A549 (cell line): ENCODE data around the gene UNKL. TPM values are rescaled to one million over a fixed set of nuclear protein-coding genes. Genes with fewer than 3 reads are reported as not detected.

ENCODE experiments used
- ATAC-seq, 2 experiments: fragments of 200-7000 bp in 1 of 2; fragments of >200 bp in 1 of 2; cut with Nextera tagmentation in 1 of 2; cut with Tn5 transposase in 1 of 2; 3 replicates each; pipeline versions ENCODE4 v1.8.0 to v1.9.1; 2018 to 2020; ENCODE audit warnings: mild to moderate bottlenecking in 1 of 2, moderate library complexity in 1 of 2
- CTCF ChIA-PET: fragments of 300-600 bp; sonication (Branson Sonifier 250); formaldehyde crosslinking; extraction: SDS; loops from one replicate; lab custom pipeline; 2021; ENCODE audit warnings: antibody characterized with exemption, inconsistent platforms; lab: Yijun Ruan, JAX
- POLR2A ChIA-PET: fragments of 350-600 bp; formaldehyde crosslinking; extraction: SDS; loops from one replicate; lab custom pipeline; 2021; ENCODE audit warnings: antibody characterized with exemption, inconsistent platforms; lab: Yijun Ruan, JAX
- DNase-seq, 2 experiments: peaks; one replicate each; pipeline versions ENCODE4 v3.0.0 to v3.0.0-alpha.2; 2011 to 2016; ENCODE audit warnings: low read depth in 1 of 2, low spot score in 1 of 2
- FAIRE-seq: peaks from 2 replicates; lab custom pipeline; 2011; peaks lifted over from hg19 to GRCh38; lab: Jason Lieb, UNC
- H3K27ac ChIP-seq, 2 experiments: fragments of >200 bp; sonication (Bioruptor Twin); formaldehyde crosslinking; 3 replicates each; pipeline ENCODE4 v1.5.1; 2016 to 2017
- H3K4me1 ChIP-seq: fragments of >200 bp; sonication (Bioruptor Twin); formaldehyde crosslinking; 3 replicates; pipeline ENCODE4 v1.6.1; 2016
- H3K4me2 ChIP-seq: fragments of >200 bp; sonication (Bioruptor Twin); formaldehyde crosslinking; 3 replicates; pipeline ENCODE4 v1.6.1; 2016
- H3K4me3 ChIP-seq: fragments of >200 bp; sonication (Bioruptor Twin); formaldehyde crosslinking; 3 replicates; pipeline ENCODE4 v1.5.1; 2016
- H3K9me3 ChIP-seq: fragments of >200 bp; sonication (Bioruptor Twin); formaldehyde crosslinking; 3 replicates; pipeline ENCODE4 v1.6.1; 2016
- CBX2 ChIP-seq: fragments of 200-600 bp; sonication (generic); IDR thresholded peaks from 2 replicates; pipeline ENCODE4 v1.6.1; 2016; ENCODE audit warnings: low read depth, mild to moderate bottlenecking, borderline replicate concordance
- CHD2 ChIP-seq: fragments of 150-350 bp; IDR thresholded peaks from 2 replicates; pipeline ENCODE4 v1.6.1; 2014; ENCODE audit warnings: low read length; ENCODE audit not compliant: partially characterized antibody
- CHD4 ChIP-seq: fragments of 200-600 bp; sonication (generic); IDR thresholded peaks from 2 replicates; pipeline ENCODE4 v1.6.1; 2016; ENCODE audit warnings: antibody characterized with exemption, mild to moderate bottlenecking, borderline replicate concordance
- EHF ChIP-seq: fragments of 250-450 bp; sonication (Bioruptor Pico); IDR thresholded peaks from 2 replicates; pipeline ENCODE4 v1.5.0; 2020; ENCODE audit warnings: mild to moderate bottlenecking
- FOXS1 ChIP-seq: fragments of 250-450 bp; sonication (Bioruptor Pico); IDR thresholded peaks from 2 replicates; pipeline ENCODE4 v1.5.0; 2020; ENCODE audit warnings: mild to moderate bottlenecking, moderate library complexity
- HEYL ChIP-seq: fragments of 250-450 bp; sonication (Bioruptor Pico); IDR thresholded peaks from 2 replicates; pipeline ENCODE4 v1.8.0; 2021; ENCODE audit warnings: mild to moderate bottlenecking, moderate library complexity
- HOXA7 ChIP-seq: fragments of 250-450 bp; sonication (Bioruptor Pico); IDR thresholded peaks from 2 replicates; pipeline ENCODE4 v1.5.0; 2020; ENCODE audit warnings: mild to moderate bottlenecking, moderate library complexity
- HOXB13 ChIP-seq: fragments of 250-450 bp; sonication (Bioruptor Pico); IDR thresholded peaks from 2 replicates; pipeline ENCODE4 v1.5.0; 2020; ENCODE audit warnings: low read depth, mild to moderate bottlenecking, moderate library complexity
- JUN ChIP-seq, 2 experiments: fragments of >200 bp; sonication (Bioruptor Twin); formaldehyde crosslinking; IDR thresholded peaks; 2 replicates in 1 of 2; 3 replicates in 1 of 2; pipeline ENCODE4 v1.6.1; 2016 to 2017
- JUNB ChIP-seq: fragments of >200 bp; sonication (Bioruptor Twin); formaldehyde crosslinking; IDR thresholded peaks from 2 replicates; pipeline ENCODE4 v1.6.1; 2016
- MAFK ChIP-seq: fragments of 450-650 bp; IDR thresholded peaks from 2 replicates; pipeline ENCODE4 v1.6.1; 2014; ENCODE audit not compliant: partially characterized antibody
- MAZ ChIP-seq: fragments of 150-350 bp; IDR thresholded peaks from 2 replicates; pipeline ENCODE4 v1.6.1; 2014; ENCODE audit warnings: antibody characterized with exemption, low read depth, low read length, borderline replicate concordance
- MYC ChIP-seq: IDR thresholded peaks from 2 replicates; pipeline ENCODE4 v1.6.1; 2012; ENCODE audit warnings: mild to moderate bottlenecking, inconsistent platforms, low read length, improper control_type of control experiment, borderline replicate concordance
- NPAS2 ChIP-seq: fragments of 250-450 bp; sonication (Bioruptor Pico); IDR thresholded peaks from 2 replicates; pipeline ENCODE4 v1.8.0; 2022; ENCODE audit warnings: mild to moderate bottlenecking, moderate library complexity, borderline replicate concordance
- RAD21 ChIP-seq, 2 experiments: fragments of >200 bp in 1 of 2; sonication (Bioruptor Twin) in 1 of 2; formaldehyde crosslinking in 1 of 2; IDR thresholded peaks in 1 of 2; conservative IDR thresholded peaks in 1 of 2; 2 replicates in 1 of 2; 3 replicates in 1 of 2; pipeline ENCODE4 v1.6.1; 2012 to 2018; ENCODE audit warnings: inconsistent platforms in 1 of 2
- RNF2 ChIP-seq: fragments of 200-600 bp; sonication (generic); IDR thresholded peaks from 2 replicates; pipeline ENCODE4 v1.6.1; 2016; ENCODE audit warnings: low read depth, mild to moderate bottlenecking, antibody characterized with exemption, moderate library complexity, borderline replicate concordance
- ZNF302 ChIP-seq: fragments of 250-450 bp; sonication (Bioruptor Pico); IDR thresholded peaks from 2 replicates; pipeline ENCODE4 v1.9.0; 2021; ENCODE audit warnings: inconsistent platforms, mild to moderate bottlenecking, moderate library complexity
- WGBS: methylation state at CpG from one replicate; pipeline ENCODE4 v1.1.6; 2017; ENCODE audit errors: missing lambda C conversion rate; 5-methylcytosine and 5-hydroxymethylcytosine counted together
- polyA plus RNA-seq, 4 experiments: library from polyadenylated mRNA; depleted of rRNA in 3 of 4; stranded (reverse); fragments of >200 nt; fragmentation: RNase III in 1 of 4; extraction: RNeasy Plus Mini Kit Qiagen cat#74134 plus additional on column Dnase treatment in 1 of 4; gene quantifications; 2 replicates in 3 of 4; 3 replicates in 1 of 4; pipeline ENCODE4 v1.2.3, GENCODE V29; 2011 to 2017
- TF ChIP-seq, protein P1 (sequence below): fragments of 200-600 bp; sonication (generic); IDR thresholded peaks from 2 replicates; pipeline ENCODE4 v1.6.1; 2016; ENCODE audit warnings: antibody characterized with exemption, mild to moderate bottlenecking, moderate library complexity
- TF ChIP-seq, protein P2 (sequence below): fragments of 450-650 bp; IDR thresholded peaks from 2 replicates; pipeline ENCODE4 v1.6.1; 2014; ENCODE audit warnings: antibody characterized with exemption
- TF ChIP-seq, protein P3 (sequence below): fragments of >200 bp; sonication (Bioruptor Twin); formaldehyde crosslinking; IDR thresholded peaks from 3 replicates; pipeline ENCODE4 v1.5.1; 2016
- TF ChIP-seq, protein P4 (sequence below): IDR thresholded peaks from 2 replicates; pipeline ENCODE4 v1.6.1; 2012; ENCODE audit warnings: low read depth, borderline replicate concordance
- TF ChIP-seq, protein P5 (sequence below): fragments of 250-450 bp; sonication (Bioruptor Pico); IDR thresholded peaks from 2 replicates; pipeline ENCODE4 v1.5.0; 2021; ENCODE audit warnings: mild to moderate bottlenecking, moderate library complexity, borderline replicate concordance

UNKL gene
- polyA plus RNA-seq, 2 of the 4 experiments (the other 2 are of a cell fraction), result 20.7 to 37.6 TPM

DNA sequence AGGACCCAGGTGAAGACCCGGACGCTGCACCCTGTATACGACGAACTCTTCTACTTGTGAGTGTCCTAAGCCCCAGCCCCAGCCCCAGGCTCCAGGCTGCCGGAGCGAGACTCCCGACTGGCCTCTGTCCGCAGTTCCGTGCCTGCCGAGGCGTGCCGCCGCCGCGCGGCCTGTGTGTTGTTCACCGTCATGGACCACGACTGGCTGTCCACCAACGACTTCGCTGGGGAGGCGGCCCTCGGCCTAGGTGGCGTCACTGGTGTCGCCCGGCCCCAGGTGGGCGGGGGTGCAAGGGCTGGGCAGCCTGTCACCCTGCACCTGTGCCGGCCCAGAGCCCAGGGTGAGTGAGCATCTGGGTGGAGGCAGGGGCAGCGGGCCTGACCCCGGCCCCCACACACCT is 66.5 kb downstream of the UNKL start:
- 91% methylated on average over 18 of the region's 29 CpGs for WGBS
- Histone ChIP-seq H3K27ac (no peak overlapping the region), H3K4me3 (no peak overlapping the region), H3K9me3 (no peaks in the 10 kb centered on the region)
- no peak for DNase-seq
- CTCF ChIA-PET, result interaction anchor here (0.9 to 9.4 kb wide), 9 partner anchors 10 to 57 kb away, joined by 3 to 78 read pairs (median 4); no protein-coding TSS in a partner anchor
- ATAC-seq, result no peak
- no peak for TF ChIP-seq NPAS2 (CRISPR knock-in tag)
- no peak for TF ChIP-seq MYC
- TF ChIP-seq, protein P1, sequence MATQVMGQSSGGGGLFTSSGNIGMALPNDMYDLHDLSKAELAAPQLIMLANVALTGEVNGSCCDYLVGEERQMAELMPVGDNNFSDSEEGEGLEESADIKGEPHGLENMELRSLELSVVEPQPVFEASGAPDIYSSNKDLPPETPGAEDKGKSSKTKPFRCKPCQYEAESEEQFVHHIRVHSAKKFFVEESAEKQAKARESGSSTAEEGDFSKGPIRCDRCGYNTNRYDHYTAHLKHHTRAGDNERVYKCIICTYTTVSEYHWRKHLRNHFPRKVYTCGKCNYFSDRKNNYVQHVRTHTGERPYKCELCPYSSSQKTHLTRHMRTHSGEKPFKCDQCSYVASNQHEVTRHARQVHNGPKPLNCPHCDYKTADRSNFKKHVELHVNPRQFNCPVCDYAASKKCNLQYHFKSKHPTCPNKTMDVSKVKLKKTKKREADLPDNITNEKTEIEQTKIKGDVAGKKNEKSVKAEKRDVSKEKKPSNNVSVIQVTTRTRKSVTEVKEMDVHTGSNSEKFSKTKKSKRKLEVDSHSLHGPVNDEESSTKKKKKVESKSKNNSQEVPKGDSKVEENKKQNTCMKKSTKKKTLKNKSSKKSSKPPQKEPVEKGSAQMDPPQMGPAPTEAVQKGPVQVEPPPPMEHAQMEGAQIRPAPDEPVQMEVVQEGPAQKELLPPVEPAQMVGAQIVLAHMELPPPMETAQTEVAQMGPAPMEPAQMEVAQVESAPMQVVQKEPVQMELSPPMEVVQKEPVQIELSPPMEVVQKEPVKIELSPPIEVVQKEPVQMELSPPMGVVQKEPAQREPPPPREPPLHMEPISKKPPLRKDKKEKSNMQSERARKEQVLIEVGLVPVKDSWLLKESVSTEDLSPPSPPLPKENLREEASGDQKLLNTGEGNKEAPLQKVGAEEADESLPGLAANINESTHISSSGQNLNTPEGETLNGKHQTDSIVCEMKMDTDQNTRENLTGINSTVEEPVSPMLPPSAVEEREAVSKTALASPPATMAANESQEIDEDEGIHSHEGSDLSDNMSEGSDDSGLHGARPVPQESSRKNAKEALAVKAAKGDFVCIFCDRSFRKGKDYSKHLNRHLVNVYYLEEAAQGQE, result no peak
- TF ChIP-seq, protein P2, sequence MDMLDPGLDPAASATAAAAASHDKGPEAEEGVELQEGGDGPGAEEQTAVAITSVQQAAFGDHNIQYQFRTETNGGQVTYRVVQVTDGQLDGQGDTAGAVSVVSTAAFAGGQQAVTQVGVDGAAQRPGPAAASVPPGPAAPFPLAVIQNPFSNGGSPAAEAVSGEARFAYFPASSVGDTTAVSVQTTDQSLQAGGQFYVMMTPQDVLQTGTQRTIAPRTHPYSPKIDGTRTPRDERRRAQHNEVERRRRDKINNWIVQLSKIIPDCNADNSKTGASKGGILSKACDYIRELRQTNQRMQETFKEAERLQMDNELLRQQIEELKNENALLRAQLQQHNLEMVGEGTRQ, result no peak
- TF ChIP-seq RAD21 (conservative IDR thresholded peaks at IDR 0.05 in 1 of 2, IDR thresholded peaks at IDR 0.05 in 1 of 2), result no peak
- TF ChIP-seq JUN (IDR thresholded peaks at IDR 0.05), result no peak
- TF ChIP-seq ZNF302 (CRISPR knock-in tag), result no peak
- TF ChIP-seq MAZ, result no peak
- TF ChIP-seq FOXS1 (CRISPR knock-in tag), result no peak
- no peak for TF ChIP-seq JUNB
- TF ChIP-seq, protein P3, sequence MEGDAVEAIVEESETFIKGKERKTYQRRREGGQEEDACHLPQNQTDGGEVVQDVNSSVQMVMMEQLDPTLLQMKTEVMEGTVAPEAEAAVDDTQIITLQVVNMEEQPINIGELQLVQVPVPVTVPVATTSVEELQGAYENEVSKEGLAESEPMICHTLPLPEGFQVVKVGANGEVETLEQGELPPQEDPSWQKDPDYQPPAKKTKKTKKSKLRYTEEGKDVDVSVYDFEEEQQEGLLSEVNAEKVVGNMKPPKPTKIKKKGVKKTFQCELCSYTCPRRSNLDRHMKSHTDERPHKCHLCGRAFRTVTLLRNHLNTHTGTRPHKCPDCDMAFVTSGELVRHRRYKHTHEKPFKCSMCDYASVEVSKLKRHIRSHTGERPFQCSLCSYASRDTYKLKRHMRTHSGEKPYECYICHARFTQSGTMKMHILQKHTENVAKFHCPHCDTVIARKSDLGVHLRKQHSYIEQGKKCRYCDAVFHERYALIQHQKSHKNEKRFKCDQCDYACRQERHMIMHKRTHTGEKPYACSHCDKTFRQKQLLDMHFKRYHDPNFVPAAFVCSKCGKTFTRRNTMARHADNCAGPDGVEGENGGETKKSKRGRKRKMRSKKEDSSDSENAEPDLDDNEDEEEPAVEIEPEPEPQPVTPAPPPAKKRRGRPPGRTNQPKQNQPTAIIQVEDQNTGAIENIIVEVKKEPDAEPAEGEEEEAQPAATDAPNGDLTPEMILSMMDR, result no peak
- no peak for TF ChIP-seq HOXA7 (CRISPR knock-in tag)
- TF ChIP-seq MAFK, result no peak
- TF ChIP-seq, all 56 proteins: peak for 0
- FAIRE-seq, result no peak
- POLR2A ChIA-PET, result no interaction called here
- Histone ChIP-seq H3K4me2 (no peak overlapping the region), H3K4me1 (peaks cover 12% of the 10 kb centered on the region)

GRCh38 chr16:1347286-1347855 is 67.1 kb downstream of the UNKL start:
- WGBS, result 84% methylated on average over 31 of the region's 31 CpGs
- no peak overlapping the region for H3K4me3 ChIP-seq
- no peaks in the 10 kb centered on the region for H3K9me3 ChIP-seq
- no peak overlapping the region for H3K4me2 ChIP-seq
- ATAC-seq (no peak), FAIRE-seq (no peak), DNase-seq (no peak)
- H3K4me1 ChIP-seq, result peaks cover 15% of the 10 kb centered on the region
- POLR2A ChIA-PET, result no interaction called here
- TF ChIP-seq, protein P4, sequence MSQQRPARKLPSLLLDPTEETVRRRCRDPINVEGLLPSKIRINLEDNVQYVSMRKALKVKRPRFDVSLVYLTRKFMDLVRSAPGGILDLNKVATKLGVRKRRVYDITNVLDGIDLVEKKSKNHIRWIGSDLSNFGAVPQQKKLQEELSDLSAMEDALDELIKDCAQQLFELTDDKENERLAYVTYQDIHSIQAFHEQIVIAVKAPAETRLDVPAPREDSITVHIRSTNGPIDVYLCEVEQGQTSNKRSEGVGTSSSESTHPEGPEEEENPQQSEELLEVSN, result no peak
- TF ChIP-seq RNF2, result no peak
- TF ChIP-seq, protein P5, sequence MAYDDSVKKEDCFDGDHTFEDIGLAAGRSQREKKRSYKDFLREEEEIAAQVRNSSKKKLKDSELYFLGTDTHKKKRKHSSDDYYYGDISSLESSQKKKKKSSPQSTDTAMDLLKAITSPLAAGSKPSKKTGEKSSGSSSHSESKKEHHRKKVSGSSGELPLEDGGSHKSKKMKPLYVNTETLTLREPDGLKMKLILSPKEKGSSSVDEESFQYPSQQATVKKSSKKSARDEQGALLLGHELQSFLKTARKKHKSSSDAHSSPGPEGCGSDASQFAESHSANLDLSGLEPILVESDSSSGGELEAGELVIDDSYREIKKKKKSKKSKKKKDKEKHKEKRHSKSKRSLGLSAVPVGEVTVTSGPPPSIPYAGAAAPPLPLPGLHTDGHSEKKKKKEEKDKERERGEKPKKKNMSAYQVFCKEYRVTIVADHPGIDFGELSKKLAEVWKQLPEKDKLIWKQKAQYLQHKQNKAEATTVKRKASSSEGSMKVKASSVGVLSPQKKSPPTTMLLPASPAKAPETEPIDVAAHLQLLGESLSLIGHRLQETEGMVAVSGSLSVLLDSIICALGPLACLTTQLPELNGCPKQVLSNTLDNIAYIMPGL (CRISPR knock-in tag), result no peak
- TF ChIP-seq JUN (IDR thresholded peaks at IDR 0.05), result no peak
- TF ChIP-seq, protein P3, result no peak
- no peak for TF ChIP-seq HEYL
- TF ChIP-seq JUNB, result no peak
- no peak for TF ChIP-seq EHF
- TF ChIP-seq ZNF302 (CRISPR knock-in tag), result no peak
- TF ChIP-seq HOXB13 (CRISPR knock-in tag), result no peak
- TF ChIP-seq CHD2, result no peak
- no peak for TF ChIP-seq RAD21 (conservative IDR thresholded peaks at IDR 0.05 in 1 of 2, IDR thresholded peaks at IDR 0.05 in 1 of 2)
- no peak for TF ChIP-seq CBX2
- TF ChIP-seq CHD4, result no peak
- H3K27ac ChIP-seq, result no peak overlapping the region
- CTCF ChIA-PET, result interaction anchor here (0.9 to 9.4 kb wide), 9 partner anchors 10 to 57 kb away, joined by 3 to 78 read pairs (median 5); no protein-coding TSS in a partner anchor
